HPDE6-E6E7 (cell line): Measurements from ENCODE around the gene RNF224.

Source experiments
- DNase-seq: peaks from one replicate; pipeline ENCODE4 v3.0.0; 2011; ENCODE audit warnings: missing footprints; ENCODE audit errors: extremely low spot score

Gene RNF224

DNA sequence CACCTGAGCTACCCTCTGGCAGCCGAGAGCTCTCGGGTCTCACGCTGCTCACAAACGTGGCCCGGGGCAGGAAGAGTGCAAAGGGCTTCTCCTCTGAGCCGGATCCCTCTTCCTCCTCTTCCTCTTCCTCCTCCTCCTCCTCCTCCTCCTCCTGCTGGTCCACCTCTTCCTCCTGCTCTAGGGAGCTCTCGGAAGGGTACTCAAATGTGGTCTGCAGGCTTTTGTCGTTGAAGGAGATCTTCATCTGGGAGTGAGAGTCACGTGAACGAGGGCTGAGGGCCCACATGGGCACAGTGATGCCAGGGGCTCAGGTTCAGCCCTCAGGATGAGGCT is 34.9 kb upstream of the RNF224 start:
- no peak for DNase-seq

DNA sequence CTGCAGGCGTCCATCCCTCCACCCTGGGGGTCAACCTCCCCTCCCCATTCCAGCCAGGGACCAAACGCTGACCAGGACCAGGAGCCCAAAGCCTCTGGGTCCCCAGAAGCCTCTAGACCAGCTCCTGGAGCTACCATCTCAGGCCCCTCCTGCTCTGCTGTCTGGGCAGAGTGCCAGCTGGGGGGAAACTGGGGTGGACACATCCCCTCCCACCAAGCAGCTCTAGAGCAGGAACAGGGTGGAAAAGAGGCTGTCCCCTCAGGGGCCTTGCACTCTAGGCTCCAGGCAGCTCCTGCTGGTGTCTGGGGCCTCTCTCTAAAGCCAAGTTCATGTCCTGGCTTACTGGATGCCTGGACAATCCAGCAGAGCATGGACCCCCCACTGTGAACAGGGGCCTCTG is 34.4 kb upstream of the RNF224 start:
- DNase-seq, result no peak

DNA sequence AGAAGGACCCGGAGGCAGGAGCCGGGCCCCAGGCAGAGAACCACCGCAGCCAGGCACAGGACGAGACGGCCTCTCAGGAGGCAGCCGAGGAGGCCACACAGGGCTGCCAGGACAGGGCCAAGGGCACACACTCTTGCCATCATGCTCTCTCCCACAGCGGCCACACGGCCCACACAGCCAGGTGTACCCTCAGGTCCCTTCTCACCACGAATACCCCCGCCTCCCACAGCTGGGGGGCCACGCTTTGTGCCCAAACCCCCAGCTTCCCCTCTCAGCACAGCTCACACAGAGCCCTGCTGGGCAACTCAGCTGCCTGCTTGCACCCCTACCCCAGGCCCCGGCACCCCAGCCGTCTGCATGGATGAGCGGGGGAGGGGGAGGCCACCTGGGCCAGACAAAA is 33.5 kb upstream of the RNF224 start:
- DNase-seq, result no peak

DNA sequence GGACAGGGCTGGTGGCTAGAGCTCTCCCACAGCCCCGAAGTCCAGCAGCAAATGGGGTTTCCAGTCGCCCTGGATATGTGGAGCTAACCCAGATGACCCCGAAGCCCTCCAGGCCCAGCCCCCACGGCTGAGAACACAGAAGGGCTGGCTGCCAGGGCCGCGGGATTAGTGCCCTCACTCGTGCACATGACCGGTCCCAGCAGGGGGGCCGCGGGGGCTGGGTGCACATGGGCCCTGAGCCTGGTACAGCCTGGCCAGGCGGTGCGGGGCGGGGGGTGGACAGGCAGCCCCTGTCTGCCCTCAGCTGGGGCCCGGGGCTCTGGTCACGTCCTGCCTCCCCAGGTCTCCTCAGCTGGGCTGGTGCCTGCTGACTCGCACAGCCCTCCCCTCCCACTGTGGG is 32.9 kb upstream of the RNF224 start:
- no peak for DNase-seq

DNA sequence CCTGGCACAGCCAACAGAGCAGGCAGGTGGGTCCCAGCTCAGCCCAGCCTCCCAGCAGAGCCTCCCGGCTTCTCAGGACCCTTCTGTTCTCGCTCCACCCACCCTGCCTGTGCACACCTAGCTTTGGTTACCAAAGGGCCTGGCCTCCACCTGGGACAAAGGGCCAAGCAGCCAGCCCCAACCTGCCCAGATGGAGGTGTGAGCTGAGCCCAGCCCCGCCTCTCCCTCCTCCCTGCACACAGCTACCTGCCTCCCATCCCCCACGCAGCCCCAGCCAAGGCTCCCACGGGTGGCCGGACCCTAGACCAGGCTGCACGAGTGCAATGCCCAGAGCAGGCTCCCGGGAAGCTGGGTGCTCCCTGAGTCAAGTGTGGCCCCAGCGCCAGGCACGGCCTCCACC is 32.4 kb upstream of the RNF224 start:
- DNase-seq, result no peak

DNA sequence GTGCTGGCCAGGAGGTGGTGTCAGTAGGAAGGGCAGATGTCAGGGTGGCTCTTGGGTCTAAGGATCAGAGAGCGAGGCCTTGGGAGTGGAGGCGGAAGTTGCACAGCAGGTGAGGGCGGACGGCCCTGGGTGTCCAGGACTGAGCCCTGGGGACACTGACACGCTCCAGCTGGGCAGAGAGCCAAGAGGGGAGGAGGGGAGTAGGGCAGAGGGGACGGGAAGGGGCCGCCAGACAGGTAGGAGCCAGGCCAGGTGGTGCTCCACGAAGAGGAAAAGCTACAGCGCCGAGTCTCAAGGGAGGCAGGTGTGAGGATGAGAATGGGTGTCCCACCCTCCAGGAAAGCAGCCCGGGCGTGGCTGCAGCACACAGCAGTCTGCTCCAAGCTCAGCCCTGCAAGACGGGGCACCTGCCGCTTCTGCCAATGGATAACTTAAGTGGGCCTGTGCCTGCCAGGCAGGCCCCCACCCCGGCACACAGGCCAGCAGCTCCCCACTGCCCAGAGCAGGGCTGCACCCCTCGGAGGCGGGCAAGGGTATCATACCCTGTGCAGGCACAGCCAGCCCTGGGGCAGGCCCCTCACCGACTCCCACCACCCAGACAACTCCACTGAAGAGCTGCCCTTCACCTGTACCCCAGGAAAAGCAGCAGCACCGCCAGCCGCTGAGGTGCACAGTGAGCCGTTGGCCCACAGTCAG is 31.6 kb upstream of the RNF224 start:
- DNase-seq, result no peak

DNA sequence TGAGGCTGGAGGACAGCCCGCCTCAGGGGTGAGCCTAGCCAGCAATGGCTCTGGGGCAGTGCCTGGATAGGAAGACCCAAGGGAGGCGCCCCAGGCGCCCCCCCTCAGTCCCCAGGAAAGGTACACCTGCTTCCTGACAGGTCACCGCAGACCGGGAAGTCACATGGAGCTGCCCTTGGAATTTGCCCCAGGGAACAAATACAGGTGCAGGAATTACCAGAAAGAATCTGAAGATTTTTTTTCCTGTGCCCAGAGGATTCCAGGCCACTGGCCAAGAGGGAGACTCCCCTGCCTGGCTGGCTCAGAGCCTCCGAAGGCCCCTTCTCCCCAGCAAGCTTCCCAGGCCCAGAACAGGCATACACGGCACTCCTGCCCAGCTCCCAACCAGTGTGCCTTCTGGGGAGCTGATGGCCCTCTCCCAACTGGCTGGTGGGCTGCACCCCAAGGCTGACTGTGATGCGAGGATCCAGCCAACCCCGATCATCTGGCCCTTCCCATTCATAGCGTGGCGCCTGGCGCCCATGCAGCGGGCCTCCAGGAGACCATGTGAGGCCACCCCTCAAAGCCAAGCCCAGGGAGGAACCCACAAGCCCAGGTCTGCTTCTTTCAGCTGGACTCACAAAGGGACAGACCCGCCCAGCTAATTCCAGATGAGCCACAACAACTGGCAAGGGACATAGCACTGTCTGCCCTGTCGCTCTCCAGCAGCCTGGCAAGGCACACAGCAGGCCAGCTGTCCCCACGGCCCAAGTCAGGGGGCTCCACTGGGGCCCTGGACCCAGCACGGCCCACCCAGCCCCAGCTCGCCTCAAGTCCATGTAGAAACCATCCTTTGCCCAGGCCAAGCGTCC is 29.0 kb upstream of the RNF224 start:
- DNase-seq, result no peak

DNA sequence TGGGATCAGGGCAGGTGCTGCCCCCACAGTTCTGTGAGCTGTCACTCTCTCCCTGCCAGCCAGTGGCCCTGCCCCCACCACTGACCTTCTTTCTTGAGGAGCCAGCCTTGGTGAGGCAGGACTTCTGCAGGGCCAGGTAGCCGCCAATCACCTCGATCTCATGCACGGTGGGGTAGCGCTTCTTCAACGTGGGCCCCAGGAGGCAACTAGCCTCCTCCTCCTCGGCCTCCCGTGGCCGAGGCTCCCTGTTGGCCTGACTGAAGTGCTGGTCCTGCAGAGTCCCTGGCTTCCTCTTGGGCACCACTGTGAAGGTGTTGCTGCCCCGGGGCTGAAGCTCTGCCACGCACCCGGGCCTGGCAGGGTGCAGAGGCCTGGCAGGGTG is 28.4 kb upstream of the RNF224 start:
- no peak for DNase-seq

DNA sequence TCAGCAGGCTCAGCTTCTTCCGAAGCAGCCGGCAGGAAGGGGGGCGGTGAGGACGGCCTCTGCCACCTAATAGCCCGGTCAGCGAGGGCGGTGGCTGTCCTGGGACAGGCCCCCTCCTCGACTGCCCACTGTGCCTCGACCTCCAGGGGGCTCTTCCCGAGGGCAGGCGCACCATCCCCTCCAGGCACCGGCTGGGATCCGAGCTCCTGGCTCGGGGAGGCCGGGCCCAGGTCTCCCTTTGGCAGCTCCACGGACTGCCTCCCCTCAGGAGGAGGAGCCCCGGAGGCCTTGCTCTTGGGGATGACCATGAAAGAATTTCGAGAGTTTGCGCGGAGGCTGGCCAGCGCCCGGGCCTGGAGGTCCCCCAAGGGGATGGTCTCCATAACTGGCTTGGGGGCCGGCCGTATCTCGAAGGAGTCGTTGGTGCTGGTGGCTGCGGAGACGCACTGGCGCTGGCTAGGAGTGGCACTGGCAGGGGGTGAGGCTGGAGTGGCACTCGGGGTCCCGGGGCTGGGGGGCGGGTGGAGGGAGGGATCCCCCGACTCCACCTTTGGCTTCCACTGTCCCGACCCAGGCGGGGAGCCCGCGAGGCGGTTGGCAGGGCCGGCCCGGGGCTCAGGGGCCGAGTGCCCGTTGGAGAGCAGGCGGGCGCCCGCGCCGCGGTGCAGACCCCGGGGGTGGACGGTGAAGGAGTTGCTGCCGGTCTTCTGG is 27.7 kb upstream of the RNF224 start:
- no peak for DNase-seq

DNA sequence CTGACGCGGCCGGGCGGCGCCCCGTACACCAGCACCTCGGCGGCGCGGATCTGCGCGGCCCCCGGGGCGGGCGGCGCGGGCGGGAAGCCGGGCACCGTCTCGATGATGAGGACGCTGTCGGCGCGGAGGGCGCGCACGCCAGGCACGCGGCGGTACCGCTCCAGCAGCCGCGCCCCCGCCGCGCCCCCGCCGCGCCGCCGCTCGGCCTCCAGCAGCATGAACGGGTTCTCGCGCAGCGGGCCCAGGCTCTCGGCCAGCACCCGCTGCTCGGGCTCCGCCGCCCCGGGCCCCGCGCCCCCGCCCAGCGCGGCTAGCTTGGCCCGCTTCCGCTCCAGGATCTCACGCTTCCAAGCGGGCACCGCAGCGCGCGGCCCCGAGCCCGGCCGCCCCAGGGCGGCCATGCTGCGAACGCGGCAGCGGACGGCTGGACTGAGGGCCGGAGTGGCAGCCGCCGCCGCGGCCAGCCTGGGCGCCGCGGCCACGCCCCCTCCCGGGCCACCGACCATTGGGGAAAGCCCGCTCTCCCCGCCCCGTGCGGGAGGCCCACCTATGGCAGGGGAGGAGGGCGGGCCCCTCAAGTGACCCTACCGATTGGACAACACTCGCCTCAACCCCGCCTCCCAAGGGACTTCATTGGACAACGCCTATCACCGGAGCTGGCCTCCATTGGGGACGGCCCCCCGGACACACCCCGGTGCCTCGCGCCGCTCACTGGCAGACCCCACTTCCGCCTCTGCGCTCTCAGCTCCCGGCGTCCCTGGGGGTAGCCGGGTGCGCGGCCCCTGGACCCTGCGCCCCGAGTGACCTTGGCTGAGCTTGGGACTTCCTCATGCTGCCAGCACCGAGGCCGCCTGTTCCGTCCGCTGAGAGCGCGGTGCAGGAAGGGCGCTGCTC is 26.7 kb upstream of the RNF224 start, which contains the start of gene TPRN:
Gene TPRN (minus strand): TSS at position 431 of the 894 bp plus-strand sequence. CDS start 30 bp downstream, at position 401.
- peak; percentile 100 for DNase-seq

DNA sequence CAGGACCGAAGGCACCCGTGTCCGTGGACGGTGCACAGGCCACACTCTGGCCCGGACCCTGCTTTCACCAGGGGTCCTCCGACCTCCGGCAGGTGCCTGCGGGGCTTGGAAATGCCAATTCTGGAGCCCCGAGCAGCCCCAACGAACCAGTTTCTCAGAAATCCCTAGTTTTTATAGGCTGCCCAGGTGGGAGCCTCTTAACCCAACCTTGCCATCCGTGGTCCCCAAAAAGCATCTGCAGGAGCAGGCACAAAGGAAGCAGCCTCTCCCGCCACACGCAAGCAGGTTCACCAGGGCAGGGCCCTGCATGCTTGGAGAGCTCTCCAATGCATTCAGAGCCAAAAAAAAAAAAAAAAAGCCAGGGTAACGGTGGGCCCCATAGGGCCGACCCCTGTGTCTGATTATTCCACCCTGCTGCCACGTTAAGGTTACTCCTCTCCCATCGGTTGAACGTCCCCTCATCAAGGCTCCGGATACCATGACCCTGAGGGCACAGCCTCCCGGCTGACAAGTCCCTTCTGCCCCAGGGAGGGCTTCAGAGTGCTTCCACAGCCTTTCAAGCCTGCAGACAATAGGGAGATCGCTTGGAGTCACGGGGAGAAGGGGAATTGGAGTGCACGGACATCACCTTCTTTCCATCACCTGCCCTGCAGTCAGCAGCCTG is 26.0 kb upstream of the RNF224 start:
- DNase-seq, result no peak

DNA sequence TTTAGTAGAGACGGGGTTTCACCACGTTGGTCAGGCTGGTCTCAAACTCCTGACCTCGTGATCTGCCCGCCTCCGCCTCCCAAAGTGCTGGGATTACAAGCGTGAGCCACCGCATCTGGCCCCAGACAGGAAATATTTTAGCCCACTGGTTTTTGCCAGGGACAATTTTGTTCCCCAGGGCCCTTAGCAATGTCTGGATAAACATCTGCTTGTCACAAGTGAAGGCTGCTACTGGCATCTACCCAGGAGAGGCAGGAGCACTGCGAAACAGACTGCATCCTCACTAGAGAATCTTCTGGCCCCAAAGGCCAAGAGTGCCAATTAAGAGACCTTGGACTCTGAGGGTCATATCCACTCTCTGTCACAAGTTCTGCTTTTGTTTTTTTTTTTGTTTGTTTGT is 24.3 kb upstream of the RNF224 start:
- DNase-seq, result no peak

DNA sequence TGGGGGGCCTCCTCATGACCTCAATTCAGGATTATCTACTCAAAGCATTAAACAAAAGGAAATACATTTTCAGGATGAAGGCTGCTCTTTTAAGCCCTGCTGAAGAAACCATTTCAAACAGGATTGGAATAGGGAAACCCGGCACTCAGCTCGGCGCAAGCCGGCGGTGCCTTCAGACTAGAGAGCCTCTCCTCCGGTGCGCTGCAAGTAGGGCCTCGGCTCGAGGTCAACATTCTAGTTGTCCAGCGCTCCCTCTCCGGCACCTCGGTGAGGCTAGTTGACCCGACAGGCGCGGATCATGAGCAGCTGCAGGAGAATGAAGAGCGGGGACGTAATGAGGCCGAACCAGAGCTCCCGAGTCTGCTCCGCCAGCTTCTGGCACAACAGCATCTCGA is 22.6 kb upstream of the RNF224 start:
- no peak for DNase-seq

DNA sequence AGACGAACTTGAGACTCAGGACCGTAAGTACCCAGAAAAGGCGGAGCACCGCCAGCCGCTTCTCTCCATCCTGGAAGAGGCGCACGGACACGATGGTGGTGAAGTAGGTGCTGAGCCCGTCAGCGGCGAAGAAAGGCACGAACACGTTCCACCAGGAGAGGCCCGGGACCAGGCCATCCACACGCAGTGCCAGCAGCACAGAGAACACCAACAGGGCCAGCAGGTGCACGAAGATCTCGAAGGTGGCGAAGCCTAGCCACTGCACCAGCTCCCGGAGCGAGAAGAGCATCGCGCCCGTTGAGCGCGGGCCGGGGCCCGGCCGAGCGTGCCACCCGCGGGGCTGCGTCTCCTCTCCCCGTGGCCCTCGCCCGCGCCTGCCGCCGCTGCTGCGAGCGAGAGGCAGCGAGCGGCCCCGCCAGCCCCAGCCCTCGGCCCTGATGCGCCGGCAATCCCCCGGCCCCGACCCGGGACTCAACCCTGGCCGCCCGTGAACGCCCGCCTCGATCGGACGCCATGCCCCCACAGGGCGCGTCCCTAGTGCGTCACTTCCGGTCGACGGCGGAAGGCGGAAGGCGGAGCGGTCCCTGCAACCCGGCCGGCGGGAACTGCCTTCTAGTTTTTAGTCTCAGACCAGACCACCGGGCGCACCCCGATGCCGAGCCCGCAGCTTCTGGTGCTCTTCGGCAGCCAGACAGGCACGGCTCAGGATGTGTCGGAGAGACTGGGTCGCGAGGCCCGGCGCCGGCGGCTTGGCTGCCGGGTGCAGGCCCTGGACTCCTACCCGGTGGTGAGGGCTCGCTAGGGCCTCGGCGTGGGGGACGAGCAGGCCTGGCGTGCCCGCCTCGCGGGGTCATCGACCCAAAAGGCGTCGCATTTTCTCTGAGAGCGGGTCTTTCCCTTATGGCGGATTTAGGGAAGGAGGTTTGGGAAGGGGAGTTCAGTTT is 21.9 kb upstream of the RNF224 start, which contains the start of the genes NDOR1 and TMEM203:
Gene NDOR1 (plus strand): TSS at position 575 of the 944 bp plus-strand sequence. CDS start 78 bp downstream, at position 653.
Gene TMEM203 (minus strand): TSS at position 523 of the 944 bp plus-strand sequence. CDS start 234 bp downstream, at position 289.
- peak; percentile 90 for DNase-seq

DNA sequence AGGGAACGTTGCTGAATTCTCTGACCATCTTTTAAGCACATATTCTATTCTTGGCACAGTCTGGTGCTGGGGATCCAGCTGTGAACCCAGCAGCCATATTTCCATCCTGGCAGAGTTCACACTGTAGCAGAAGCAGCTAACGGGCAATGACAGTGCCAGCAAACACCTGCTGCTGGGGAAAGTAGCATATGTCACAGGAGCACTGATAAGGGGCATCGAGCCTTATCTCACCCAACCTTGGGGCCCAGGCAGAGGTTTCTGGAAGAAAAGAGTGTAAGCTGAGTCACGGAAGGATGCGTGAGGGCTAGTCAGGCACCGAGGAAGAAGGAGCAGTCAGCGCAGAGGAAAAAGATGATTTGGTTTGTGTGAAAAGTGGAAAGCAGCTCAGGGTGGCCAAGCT is 20.7 kb upstream of the RNF224 start:
- DNase-seq, result no peak

DNA sequence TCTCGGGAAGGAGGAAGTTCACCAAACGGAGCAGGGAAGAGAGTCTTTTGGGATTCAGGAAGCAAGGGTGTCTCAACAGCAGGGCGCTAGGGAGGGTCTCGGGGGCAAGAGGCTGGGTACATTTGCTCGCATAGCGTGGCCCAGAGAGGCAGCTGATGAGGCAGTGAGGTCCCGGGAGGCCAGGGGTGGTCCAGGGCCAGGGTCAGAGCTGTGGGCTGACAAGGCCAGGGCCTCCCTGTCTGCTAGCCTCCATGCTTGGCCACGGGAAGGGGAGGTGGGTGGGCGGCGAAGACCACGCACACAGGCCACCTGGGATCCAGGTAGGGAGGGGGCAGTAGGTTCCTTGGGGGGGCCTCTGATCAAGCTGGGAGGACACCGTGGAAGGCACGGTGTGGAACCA is 15.8 kb upstream of the RNF224 start:
- no peak for DNase-seq

DNA sequence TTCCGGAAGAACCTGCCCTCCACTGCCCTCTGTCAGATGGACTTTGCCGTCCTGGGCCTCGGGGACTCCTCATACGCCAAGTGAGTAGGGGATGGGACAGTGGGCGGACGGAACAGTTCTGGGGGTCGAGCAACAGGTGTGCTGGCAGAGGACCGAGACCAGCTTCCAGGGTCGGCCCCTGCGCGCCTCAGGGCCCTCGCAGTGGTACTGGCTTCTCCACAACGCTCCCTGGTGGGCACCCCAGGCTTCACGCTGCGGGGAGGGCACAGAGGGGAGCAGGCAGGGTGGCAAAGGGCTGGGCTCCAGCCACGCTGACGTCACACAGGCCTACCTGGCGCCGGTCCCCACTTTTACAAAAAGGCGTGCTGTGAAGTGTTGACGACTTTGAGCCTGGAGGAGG is 14.8 kb upstream of the RNF224 start:
- no peak for DNase-seq

DNA sequence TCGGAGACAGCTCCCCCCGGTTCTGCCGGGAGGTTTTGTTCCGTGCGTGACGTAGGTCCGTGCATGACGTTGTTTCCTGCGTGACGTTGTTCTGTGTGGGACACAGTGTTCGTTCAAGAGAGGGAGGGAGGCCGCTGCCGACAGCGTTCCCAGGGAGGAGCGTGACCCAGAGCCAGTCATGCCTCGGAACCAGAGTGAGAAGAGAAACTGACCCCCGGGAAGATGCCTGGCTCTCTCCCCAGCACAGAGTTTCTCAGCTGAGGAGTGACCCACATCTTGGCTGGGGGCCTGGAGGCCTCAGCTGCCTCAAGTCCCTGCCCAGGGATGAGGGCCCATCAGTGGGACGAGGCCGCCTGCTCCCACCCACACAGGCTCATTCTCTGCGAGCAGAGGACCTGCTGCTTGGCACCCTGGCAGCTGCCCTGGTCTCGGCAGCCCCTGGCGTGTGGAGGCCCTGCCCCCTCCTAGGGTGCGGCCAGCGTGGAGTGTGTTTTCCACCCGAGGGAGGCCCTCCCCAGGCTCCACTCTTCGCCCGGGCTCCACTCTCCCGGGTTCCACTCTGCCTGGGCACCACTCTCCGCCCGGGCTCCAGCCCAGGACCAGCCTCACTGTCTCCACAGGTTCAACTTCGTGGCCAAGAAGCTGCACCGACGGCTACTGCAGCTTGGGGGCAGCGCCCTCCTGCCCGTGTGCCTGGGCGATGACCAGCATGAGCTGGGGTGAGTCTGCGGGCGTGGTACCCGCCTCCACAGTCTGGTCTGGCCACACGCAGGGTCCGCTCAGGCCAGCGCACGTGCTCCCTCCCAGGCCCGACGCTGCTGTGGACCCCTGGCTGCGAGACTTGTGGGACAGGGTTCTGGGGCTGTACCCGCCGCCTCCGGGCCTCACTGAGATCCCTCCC is 13.9 kb upstream of the RNF224 start:
- no peak for DNase-seq

DNA sequence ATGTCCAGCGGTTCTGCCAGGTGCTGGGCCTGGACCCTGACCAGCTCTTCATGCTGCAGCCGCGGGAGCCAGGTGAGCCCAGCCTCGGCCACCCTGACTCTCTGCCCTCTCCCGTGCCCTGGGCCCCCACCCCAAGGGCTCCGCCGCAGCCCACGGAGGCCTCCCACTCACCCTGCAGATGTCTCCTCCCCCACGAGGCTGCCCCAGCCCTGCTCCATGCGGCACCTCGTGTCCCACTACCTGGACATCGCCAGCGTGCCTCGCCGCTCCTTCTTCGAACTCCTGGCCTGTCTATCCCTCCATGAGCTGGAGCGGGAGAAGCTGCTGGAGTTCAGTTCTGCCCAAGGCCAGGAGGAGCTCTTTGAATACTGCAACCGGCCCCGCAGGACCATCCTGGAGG is 12.7 kb upstream of the RNF224 start:
- DNase-seq, result no peak
